HepG2 (cell line): ENCODE results near the gene PRKN. TPM values are rescaled to one million over a fixed set of nuclear protein-coding genes. Genes with fewer than 3 reads are reported as not detected.

Experiments
- DMAP1 ChIP-seq: IDR thresholded peaks from 2 replicates; pipeline ENCODE4 v1.6.1; 2016
- EEA1 ChIP-seq: sonication (generic); formaldehyde crosslinking; IDR thresholded peaks from 2 replicates; pipeline ENCODE4 v1.5.1; 2020; ENCODE audit warnings: mild to moderate bottlenecking, missing genetic modification reagents, borderline replicate concordance
- GATAD2A ChIP-seq: IDR thresholded peaks from 2 replicates; pipeline ENCODE4 v1.6.1; 2016
- HES4 ChIP-seq: sonication (generic); formaldehyde crosslinking; IDR thresholded peaks from 2 replicates; pipeline ENCODE4 v1.9.0; 2021; ENCODE audit warnings: mild to moderate bottlenecking, missing genetic modification reagents, borderline replicate concordance
- HIC2 ChIP-seq: sonication (generic); formaldehyde crosslinking; IDR thresholded peaks from 2 replicates; pipeline ENCODE4 v1.9.0; 2022; ENCODE audit warnings: low read depth, missing genetic modification reagents
- KLF6 ChIP-seq: IDR thresholded peaks from 2 replicates; pipeline ENCODE4 v1.8.0; 2016; ENCODE audit warnings: missing biosample characterization, missing genetic modification reagents
- LRRFIP1 ChIP-seq: sonication (generic); formaldehyde crosslinking; conservative IDR thresholded peaks from 2 replicates; pipeline ENCODE4 v1.4.0; 2020; ENCODE audit warnings: missing genetic modification reagents
- MED13 ChIP-seq: sonication (generic); formaldehyde crosslinking; IDR thresholded peaks from 2 replicates; pipeline ENCODE4 v1.5.0; 2020; ENCODE audit warnings: missing genetic modification reagents
- ONECUT2 ChIP-seq: sonication (generic); formaldehyde crosslinking; IDR thresholded peaks from 2 replicates; pipeline ENCODE4 v1.4.0; 2020; ENCODE audit warnings: missing genetic modification reagents
- SAP130 ChIP-seq: IDR thresholded peaks from 2 replicates; pipeline ENCODE4 v1.6.1; 2016; ENCODE audit warnings: low read depth
- STAT5B ChIP-seq: sonication (generic); formaldehyde crosslinking; IDR thresholded peaks from 2 replicates; pipeline ENCODE4 v1.4.0; 2020; ENCODE audit warnings: missing genetic modification reagents
- THAP8 ChIP-seq: sonication (generic); formaldehyde crosslinking; IDR thresholded peaks from 2 replicates; pipeline ENCODE4 v1.5.1; 2020; ENCODE audit warnings: missing genetic modification reagents, mild to moderate bottlenecking, borderline replicate concordance
- XBP1 ChIP-seq: sonication (generic); formaldehyde crosslinking; IDR thresholded peaks from 2 replicates; pipeline ENCODE4 v1.5.0; 2020; ENCODE audit warnings: missing genetic modification reagents
- XRCC5 ChIP-seq: fragments of 200-400 bp; formaldehyde crosslinking; optimal IDR thresholded peaks from 2 replicates; pipeline ENCODE3; 2017; ENCODE audit warnings: mild to moderate bottlenecking, low read length
- ZBTB25 ChIP-seq: IDR thresholded peaks from 2 replicates; pipeline ENCODE4 v1.6.1; 2018; ENCODE audit warnings: missing genetic modification reagents
- ZBTB34 ChIP-seq: sonication (generic); formaldehyde crosslinking; IDR thresholded peaks from 2 replicates; pipeline ENCODE4 v1.8.0; 2022; ENCODE audit warnings: mild to moderate bottlenecking, missing genetic modification reagents
- ZNF124 ChIP-seq: sonication (generic); formaldehyde crosslinking; IDR thresholded peaks from 2 replicates; pipeline ENCODE4 v1.4.0; 2020; ENCODE audit warnings: missing genetic modification reagents
- ZNF136 ChIP-seq: sonication (generic); formaldehyde crosslinking; IDR thresholded peaks from 2 replicates; pipeline ENCODE4 v1.8.1; 2022; ENCODE audit warnings: low read depth, mild to moderate bottlenecking, moderate library complexity, missing genetic modification reagents
- ZNF251 ChIP-seq: sonication (generic); formaldehyde crosslinking; IDR thresholded peaks from 2 replicates; pipeline ENCODE4 v1.9.0; 2021; ENCODE audit warnings: mild to moderate bottlenecking, missing genetic modification reagents
- ZNF3 ChIP-seq: IDR thresholded peaks from 2 replicates; pipeline ENCODE4 v1.7.0; 2017; ENCODE audit warnings: inconsistent platforms
- ZNF710 ChIP-seq: sonication (generic); formaldehyde crosslinking; IDR thresholded peaks from 2 replicates; pipeline ENCODE4 v1.5.0; 2020; ENCODE audit warnings: mild to moderate bottlenecking, missing genetic modification reagents, borderline replicate concordance
- ZNF724P ChIP-seq: sonication (generic); formaldehyde crosslinking; IDR thresholded peaks from 2 replicates; pipeline ENCODE4 v1.8.0; 2022; ENCODE audit warnings: missing genetic modification reagents, borderline replicate concordance
- ZNF749 ChIP-seq: sonication (generic); formaldehyde crosslinking; IDR thresholded peaks from 2 replicates; pipeline ENCODE4 v1.8.0; 2022; ENCODE audit warnings: mild to moderate bottlenecking, missing genetic modification reagents, moderate library complexity, borderline replicate concordance
- ZNF850 ChIP-seq: sonication (generic); formaldehyde crosslinking; conservative IDR thresholded peaks from 2 replicates; pipeline ENCODE4 v1.9.0; 2021; ENCODE audit warnings: mild to moderate bottlenecking, missing genetic modification reagents
- polyA plus RNA-seq, 8 experiments: library from polyadenylated mRNA; depleted of rRNA in 3 of 8; stranded (reverse) in 7 of 8; unstranded in 1 of 8; fragments of >200 nt; fragmentation: Illumina TruSeq in 4 of 8; extraction: Trizol in 4 of 8; gene quantifications; 2 replicates each; pipeline versions ENCODE4 v1.2.1 to v1.2.3, GENCODE V29; 2011 to 2016; ENCODE audit warnings: low read depth in 4 of 8, missing spikeins in 1 of 8, mixed read lengths in 1 of 8; ENCODE audit not compliant: insufficient read depth in 1 of 8
- total RNA-seq, 5 experiments: library from RNA; depleted of rRNA; stranded (reverse); fragments of >200 nt; fragmentation: Illumina TruSeq; extraction: Trizol; gene quantifications; 2 replicates each; pipeline ENCODE4 v1.2.3, GENCODE V29; 2016; ENCODE audit warnings: low read depth in 1 of 5

PRKN gene
- total and polyA plus RNA-seq, 2 of the 13 experiments (the other 11 are each of a cell fraction or from before 2014, with no cell fraction given), result 0.31 to 0.44 TPM

GRCh38 chr6:161370880-161371279 is 1356.7 kb downstream of the PRKN start (continued):
- TF ChIP-seq LRRFIP1 (CRISPR knock-in tag), result no peak
- TF ChIP-seq ZNF124 (CRISPR knock-in tag), result no peak
- TF ChIP-seq ZNF850, result no peak
- no peak for TF ChIP-seq ZNF710 (CRISPR knock-in tag)
- TF ChIP-seq HES4, result no peak
- no peak for TF ChIP-seq ZNF749 (CRISPR knock-in tag)
- TF ChIP-seq KLF6 (CRISPR knock-in tag), result no peak
- no peak for TF ChIP-seq ZNF251 (CRISPR knock-in tag)
- TF ChIP-seq ZNF724P (CRISPR knock-in tag), result no peak
- no peak for TF ChIP-seq MED13
- no peak for TF ChIP-seq SAP130 (CRISPR knock-in tag)
- TF ChIP-seq STAT5B, result no peak
- peak; percentile 52 for TF ChIP-seq XRCC5
- no peak for TF ChIP-seq ZNF136 (CRISPR knock-in tag)
- TF ChIP-seq XBP1 (CRISPR knock-in tag), result no peak
- TF ChIP-seq ZNF3, result no peak
- no peak for TF ChIP-seq HIC2 (CRISPR knock-in tag)
- no peak for TF ChIP-seq EEA1
- no peak for TF ChIP-seq ZBTB34
- TF ChIP-seq DMAP1 (CRISPR knock-in tag), result no peak
- no peak for TF ChIP-seq GATAD2A
- no peak for TF ChIP-seq THAP8 (CRISPR knock-in tag)
- TF ChIP-seq ZBTB25 (CRISPR knock-in tag), result 0 out of 2 replicates have a peak, but pooled peaks have one; percentile 23
- TF ChIP-seq ONECUT2, result no peak
